HG03097 (cell line): ENCODE measurements around the gene AMER3.

ENCODE experiments used
- ATAC-seq: cut with Tn5 transposase; IDR thresholded peaks from one replicate; pipeline ENCODE4 v1.9.1; 2021; ENCODE audit not compliant: unreplicated experiment, low FRiP score

Gene AMER3

GRCh38 chr2:130749078-130749477 lies 6.3 kb upstream of the AMER3 start:
- ATAC-seq: no peak

- no peak for ATAC-seq
Observed at GRCh38 chr2:130749641-130750040, 5.7 kb upstream of the AMER3 start.

DNA sequence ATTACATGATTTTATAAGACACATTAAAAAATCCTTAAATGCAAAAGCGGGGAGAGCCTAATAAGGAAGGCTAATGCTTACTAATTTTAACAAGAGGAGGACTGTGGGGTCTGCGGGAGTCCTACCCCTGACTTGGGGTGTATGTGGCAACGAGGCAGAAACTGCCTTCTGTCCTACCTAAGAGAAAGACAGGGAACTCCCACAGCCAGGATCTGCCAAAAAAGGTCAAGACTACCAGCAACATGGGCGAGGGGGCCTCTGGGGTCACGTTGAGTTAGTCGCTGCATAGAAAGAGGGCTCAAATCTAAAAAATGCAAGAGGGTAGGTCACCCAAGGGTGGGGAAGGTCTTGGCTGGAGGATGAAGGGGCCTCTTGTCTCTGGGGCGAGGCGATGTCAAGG lies 529 bp upstream of the AMER3 start:
- ATAC-seq: no peak

GRCh38 chr2:130756053-130756873 lies 923 bp downstream of the AMER3 start:
- ATAC-seq: no peak

- ATAC-seq: no peak
Observed at GRCh38 chr2:130756874-130757668, 1.7 kb downstream of the AMER3 start.

DNA sequence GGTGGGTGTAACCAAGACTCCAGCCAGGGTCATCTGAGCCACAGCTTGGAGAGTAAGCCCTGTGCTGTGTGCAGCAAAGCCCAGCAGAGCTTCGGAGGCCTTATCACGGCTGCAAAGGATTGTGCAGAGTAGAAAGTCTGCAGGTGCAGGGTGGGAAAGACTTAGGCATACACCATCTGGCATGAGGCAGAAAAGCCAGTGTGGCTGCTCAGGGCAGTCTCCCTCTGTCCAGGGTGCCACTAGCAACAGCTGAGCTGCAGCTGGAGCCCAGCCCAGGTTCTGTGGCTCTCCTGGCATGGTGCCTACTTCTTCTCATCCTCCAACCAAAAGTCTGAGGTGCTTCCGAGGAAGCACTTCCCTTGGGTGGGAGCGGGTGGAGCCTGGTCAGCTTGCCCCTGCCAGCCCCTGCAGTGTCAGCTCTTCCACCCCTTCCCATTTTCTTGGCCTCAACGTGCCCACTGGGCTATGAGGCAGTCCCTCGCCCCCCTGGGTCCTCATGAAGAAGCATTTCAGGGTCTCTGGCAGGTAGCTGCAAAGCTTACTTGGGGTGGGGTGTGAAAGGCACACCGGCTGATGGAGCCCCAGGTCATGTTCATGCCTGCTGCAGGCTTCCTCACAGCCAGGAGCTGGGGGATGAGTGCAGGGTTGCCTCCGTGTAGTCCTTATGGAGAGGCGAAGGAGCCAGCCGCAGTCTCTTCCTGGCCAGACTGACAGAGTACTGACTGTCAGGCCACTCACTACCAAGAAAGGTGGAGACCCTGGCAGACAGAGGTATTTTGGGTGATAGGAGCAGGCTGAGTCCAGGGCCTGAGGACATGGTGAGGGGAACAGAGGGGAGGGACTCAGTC lies 4.8 kb downstream of the AMER3 start:
- ATAC-seq: no peak

GRCh38 chr2:130760754-130761751 lies 5.7 kb downstream of the AMER3 start:
- ATAC-seq: no peak

- no peak for ATAC-seq
Observed at GRCh38 chr2:130762031-130762909, 6.9 kb downstream of the AMER3 start.

DNA sequence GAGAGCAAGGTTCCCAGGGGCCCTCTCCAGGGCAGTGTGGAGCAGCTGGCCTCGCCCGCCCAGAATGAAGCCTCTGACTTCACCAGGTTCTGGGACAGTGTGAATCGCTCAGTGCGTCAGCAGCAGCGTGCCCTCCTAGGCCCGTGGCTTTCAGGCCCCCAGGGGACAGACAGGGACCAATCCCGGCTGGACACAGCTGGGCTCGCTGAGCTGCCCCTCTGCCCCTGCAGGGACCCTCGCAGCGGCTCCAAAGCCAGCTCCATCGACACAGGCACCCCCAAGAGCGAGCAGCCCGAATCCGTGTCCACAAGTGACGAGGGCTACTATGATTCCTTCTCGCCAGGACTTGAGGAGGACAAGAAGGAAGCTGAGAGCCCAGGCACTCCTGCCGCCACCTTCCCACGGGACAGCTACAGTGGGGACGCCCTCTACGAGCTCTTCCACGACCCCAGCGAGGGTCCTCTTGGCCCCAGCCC lies 7.6 kb downstream of the AMER3 start:
- no peak for ATAC-seq

DNA sequence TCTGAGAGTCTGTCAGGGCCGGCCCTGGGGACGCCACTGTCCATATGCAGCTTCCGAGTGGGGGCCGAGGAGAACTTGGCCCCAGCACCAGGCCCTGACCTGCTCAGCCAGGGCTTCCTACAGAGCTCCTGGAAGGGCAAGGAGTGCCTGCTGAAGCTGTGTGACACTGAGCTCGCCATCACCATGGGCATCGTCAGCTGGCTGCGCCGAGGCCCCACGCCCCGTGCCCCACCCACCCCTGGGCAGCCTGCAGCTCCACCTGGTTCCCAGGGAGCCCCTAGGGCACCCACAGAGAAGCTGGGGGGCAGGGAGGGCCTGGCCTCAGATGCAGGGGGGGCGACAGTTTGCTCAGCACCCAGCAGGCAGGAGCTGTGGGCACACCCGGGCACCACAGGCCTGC lies 8.1 kb downstream of the AMER3 start:
- ATAC-seq: no peak

- no peak for ATAC-seq
Observed at GRCh38 chr2:130764035-130764820, 8.9 kb downstream of the AMER3 start.

GRCh38 chr2:130764821-130765115 lies 9.4 kb downstream of the AMER3 start:
- no peak for ATAC-seq

- no peak for ATAC-seq
Observed at GRCh38 chr2:130765464-130765863, 10.1 kb downstream of the AMER3 start.

- no peak for ATAC-seq
Observed at GRCh38 chr2:130766037-130766436, 10.7 kb downstream of the AMER3 start.

DNA sequence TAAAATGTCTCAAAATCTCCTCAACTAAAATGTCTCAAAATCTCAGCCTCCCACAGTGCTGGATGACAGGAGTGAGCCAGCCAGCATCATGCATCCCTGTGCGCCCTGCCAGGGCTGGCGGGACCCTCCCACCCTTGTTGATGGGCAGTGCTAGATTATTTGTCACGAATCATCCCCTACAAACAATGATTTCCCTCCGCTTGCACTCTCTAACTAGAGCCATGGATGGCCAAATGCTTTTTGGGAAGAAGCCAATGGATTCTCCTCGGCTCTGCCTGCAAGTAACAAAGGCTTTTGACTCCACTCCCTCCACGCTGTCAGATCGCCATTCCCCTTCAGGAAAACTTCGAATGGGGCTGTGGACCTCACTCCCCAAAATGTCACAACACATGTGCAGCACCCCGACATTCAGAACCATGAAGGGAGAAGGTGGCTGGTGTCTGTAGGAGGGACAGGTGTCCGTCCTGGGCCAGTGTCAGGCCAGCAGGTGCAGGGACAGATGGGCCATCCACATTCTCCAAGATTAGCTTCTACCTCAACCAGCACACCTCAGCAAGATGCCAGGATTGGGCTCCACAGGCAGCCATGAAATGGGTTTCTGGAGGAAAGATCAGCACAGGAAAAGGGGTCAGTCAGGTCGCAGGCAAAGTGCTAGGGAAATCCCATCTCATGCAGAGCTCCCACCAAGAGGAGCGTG lies 11.5 kb downstream of the AMER3 start:
- no peak for ATAC-seq

DNA sequence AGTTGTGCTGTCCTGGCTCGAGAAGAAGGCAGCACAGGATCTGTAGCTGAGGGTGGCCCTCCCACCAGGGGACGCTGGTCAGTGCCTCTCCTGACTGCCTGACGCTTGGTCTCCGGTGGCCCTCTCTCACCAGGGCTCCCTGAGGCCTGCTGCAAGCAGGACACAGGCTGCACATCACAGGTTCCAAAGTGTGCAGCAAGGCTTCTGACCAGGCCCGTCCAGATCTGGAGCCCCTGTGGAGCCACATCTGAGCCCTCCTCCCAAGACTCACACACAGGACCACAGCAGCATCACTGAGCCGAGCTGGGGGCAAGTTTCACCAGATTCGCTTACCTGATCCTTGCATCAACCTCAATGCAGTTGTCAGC lies 12.1 kb downstream of the AMER3 start:
- ATAC-seq: no peak

DNA sequence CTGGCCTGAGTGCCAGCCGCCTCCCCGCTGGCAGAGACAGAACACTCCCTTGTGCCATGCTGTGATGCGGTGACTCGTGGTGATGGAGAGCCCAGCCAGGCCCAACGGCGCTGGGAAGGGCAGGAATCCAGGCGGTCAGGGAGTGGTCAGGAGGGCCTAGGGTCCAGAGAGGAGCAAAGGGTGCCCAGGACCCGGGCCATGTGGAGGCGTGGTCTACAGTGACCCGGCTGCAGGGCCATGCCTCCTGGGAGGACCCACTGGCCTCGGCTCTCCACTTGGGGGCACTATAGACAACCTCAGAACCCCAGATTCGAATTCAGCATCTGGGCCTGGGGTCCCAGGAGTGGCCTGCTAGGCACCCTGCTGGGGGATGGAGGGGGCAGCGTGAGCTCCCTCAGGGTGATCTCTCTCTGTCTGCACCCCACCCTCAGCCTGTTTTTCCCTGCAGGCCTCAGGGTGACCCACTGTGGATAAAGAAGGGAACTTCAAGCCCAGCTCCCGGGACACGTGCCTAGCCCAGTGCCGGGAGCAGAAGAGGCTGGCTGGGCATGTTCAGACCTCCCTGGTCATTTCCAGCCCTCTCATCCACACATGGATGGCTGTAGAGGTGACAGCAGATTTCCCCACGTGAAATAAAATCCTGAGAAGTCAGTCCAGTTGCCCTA lies 13.0 kb downstream of the AMER3 start:
- no peak for ATAC-seq
